ENCODE measurements around the gene SLC35F3. TPM values are rescaled to one million over a fixed set of nuclear protein-coding genes. Genes with fewer than 3 reads are reported as not detected.

SLC35F3 gene
- total RNA-seq, 2 experiments from 2014 or later: not detected

- DNase-seq (ENCODE audit: low spot score): no peak
- no peak overlapping the region for H2AFZ ChIP-seq (ENCODE audit: low read length)
- TF ChIP-seq CTCF (conservative IDR thresholded peaks at IDR 0.05; ENCODE audit: low read length): no peak
- no peak for TF ChIP-seq EZH2phosphoT487 (IDR thresholded peaks at IDR 0.05; ENCODE audit: borderline replicate concordance, low read depth, low read length)
- no peaks in the 10 kb centered on the region for H3K4me1 ChIP-seq (ENCODE audit: insufficient read depth, low read length, poor library complexity, severe bottlenecking)
- no peaks in the 10 kb centered on the region for H3K36me3 ChIP-seq (ENCODE audit: insufficient read depth, low read length)
- no peaks in the 10 kb centered on the region for H3K79me2 ChIP-seq (ENCODE audit: insufficient read depth, low read depth, low read length)
- intact Hi-C loops (cut with micrococcal nuclease; ENCODE audit: unreplicated experiment): no loop called here
- no peak overlapping the region for H3K4me2 ChIP-seq (ENCODE audit: low read length)
- no peaks in the 10 kb centered on the region for H4K20me1 ChIP-seq (ENCODE audit: insufficient read depth, low read length)
- BruUV-seq (replicated peaks): no TSS peak
- H3K9me2 ChIP-seq (ENCODE audit: insufficient read depth, low read length): no peaks in the 10 kb centered on the region
- H3K9me3 ChIP-seq (ENCODE audit: low read length): no peaks in the 10 kb centered on the region
- H3K4me3 ChIP-seq (ENCODE audit: low read depth, low read length, poor library complexity, severe bottlenecking): no peak overlapping the region
- H3K27ac ChIP-seq (ENCODE audit: low read depth, low read length, poor library complexity, severe bottlenecking): no peak overlapping the region
- ChIA-PET CTCF (ENCODE audit: unreplicated experiment) (no interaction called here), POLR2A (no interaction called here)
Measured at GRCh38 chr1:234022302-234022701, 117.8 kb downstream of the SLC35F3 start.

- TF ChIP-seq CTCF (conservative IDR thresholded peaks at IDR 0.05; ENCODE audit: low read length): no peak
- TF ChIP-seq EZH2phosphoT487 (IDR thresholded peaks at IDR 0.05; ENCODE audit: borderline replicate concordance, low read depth, low read length): no peak
Measured at GRCh38 chr1:234039603-234040002, 135.1 kb downstream of the SLC35F3 start.

GRCh38 chr1:234040446-234041317 is 136.2 kb downstream of the SLC35F3 start:
- ChIA-PET CTCF (ENCODE audit: unreplicated experiment) (no interaction called here), POLR2A (no interaction called here)
- no peaks in the 10 kb centered on the region for H3K9me2 ChIP-seq (ENCODE audit: insufficient read depth, low read length)
- intact Hi-C loops (cut with micrococcal nuclease; ENCODE audit: unreplicated experiment): no loop called here
- H3K4me1 ChIP-seq (ENCODE audit: insufficient read depth, low read length, poor library complexity, severe bottlenecking): no peaks in the 10 kb centered on the region
- H4K20me1 ChIP-seq (ENCODE audit: insufficient read depth, low read length): no peaks in the 10 kb centered on the region
- no peaks in the 10 kb centered on the region for H3K79me2 ChIP-seq (ENCODE audit: insufficient read depth, low read depth, low read length)
- no peak for DNase-seq (ENCODE audit: low spot score)
- no peak for TF ChIP-seq EZH2phosphoT487 (IDR thresholded peaks at IDR 0.05; ENCODE audit: borderline replicate concordance, low read depth, low read length)
- H3K4me2 ChIP-seq (ENCODE audit: low read length): no peak overlapping the region
- BruUV-seq (replicated peaks): no TSS peak
- no peaks in the 10 kb centered on the region for H3K9me3 ChIP-seq (ENCODE audit: low read length)
- no peak overlapping the region for H3K27ac ChIP-seq (ENCODE audit: low read depth, low read length, poor library complexity, severe bottlenecking)
- H2AFZ ChIP-seq (ENCODE audit: low read length): no peak overlapping the region
- no peaks in the 10 kb centered on the region for H3K36me3 ChIP-seq (ENCODE audit: insufficient read depth, low read length)
- no peak overlapping the region for H3K4me3 ChIP-seq (ENCODE audit: low read depth, low read length, poor library complexity, severe bottlenecking)

More at GRCh38 chr1:234039603-234040002, 135.1 kb downstream of the SLC35F3 start:
- Histone ChIP-seq H3K4me3 (ENCODE audit: low read depth, low read length, poor library complexity, severe bottlenecking) (no peak overlapping the region), H3K27ac (ENCODE audit: low read depth, low read length, poor library complexity, severe bottlenecking) (no peak overlapping the region), H3K36me3 (ENCODE audit: insufficient read depth, low read length) (no peaks in the 10 kb centered on the region), H3K79me2 (ENCODE audit: insufficient read depth, low read depth, low read length) (no peaks in the 10 kb centered on the region), H3K9me2 (ENCODE audit: insufficient read depth, low read length) (no peaks in the 10 kb centered on the region), H2AFZ (ENCODE audit: low read length) (no peak overlapping the region), H3K4me2 (ENCODE audit: low read length) (no peak overlapping the region), H3K9me3 (ENCODE audit: low read length) (no peaks in the 10 kb centered on the region), H3K4me1 (ENCODE audit: insufficient read depth, low read length, poor library complexity, severe bottlenecking) (no peaks in the 10 kb centered on the region), H4K20me1 (ENCODE audit: insufficient read depth, low read length) (no peaks in the 10 kb centered on the region)
- intact Hi-C loops (cut with micrococcal nuclease; ENCODE audit: unreplicated experiment): no loop called here
- BruUV-seq (replicated peaks): no TSS peak
- CTCF ChIA-PET (ENCODE audit: unreplicated experiment): no interaction called here
- POLR2A ChIA-PET: no interaction called here
- DNase-seq (ENCODE audit: low spot score): no peak
